Hepatocyte (in vitro differentiated cells): ENCODE measurements around the gene LGR4.

Source experiments
- CTCF ChIP-seq: fragments of 200-600 bp; sonication (generic); IDR thresholded peaks from 2 replicates; pipeline ENCODE4 v1.5.1; 2016; ENCODE audit warnings: antibody characterized with exemption, mild to moderate bottlenecking; ENCODE audit not compliant: poor library complexity
- EZH2 ChIP-seq: fragments of 200-600 bp; sonication (generic); IDR thresholded peaks from 2 replicates; pipeline ENCODE4 v1.6.1; 2016; ENCODE audit warnings: antibody characterized with exemption, mild to moderate bottlenecking, borderline replicate concordance

DNA sequence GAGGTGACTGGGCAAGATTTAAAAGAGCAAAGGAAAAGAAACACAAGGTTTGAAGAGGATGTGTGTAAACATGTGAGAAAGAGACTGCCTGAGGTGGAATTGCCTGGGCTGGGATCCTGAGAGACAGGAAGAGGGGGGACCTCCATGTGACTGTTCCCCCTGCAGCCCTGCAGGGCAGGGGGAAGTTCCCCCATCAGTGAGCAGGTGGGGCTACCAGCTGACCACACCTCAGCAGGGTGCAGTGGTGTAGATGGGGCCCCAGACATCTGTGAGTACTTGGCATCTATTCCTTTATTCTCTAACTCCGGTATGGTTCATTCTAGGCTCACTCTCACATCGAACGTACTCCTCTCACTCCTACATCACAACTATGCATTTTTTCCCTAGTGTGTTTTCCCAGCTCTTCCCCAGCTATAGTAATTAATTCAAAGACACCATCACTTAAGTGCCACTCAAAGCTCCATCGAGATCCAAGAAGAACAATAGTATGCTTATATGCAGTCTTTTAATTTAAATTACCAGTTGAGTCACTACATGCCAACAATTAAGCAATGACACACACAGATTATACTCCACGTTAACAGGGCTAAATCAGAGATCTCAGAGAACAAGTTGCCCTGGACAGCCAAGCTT lies 42.7 kb downstream of the LGR4 start:
- no peak for TF ChIP-seq CTCF
- TF ChIP-seq EZH2, result no peak
